Spleen (tissue), 7 donors: ENCODE results near the gene ABCG2.

Experiments
- CTCF ChIP-seq, 11 experiments: fragments of 200-600 bp in 7 of 11; fragments of 450-650 bp in 4 of 11; sonication (generic) in 4 of 11; IDR thresholded peaks in 8 of 11; conservative IDR thresholded peaks in 3 of 11; 1 replicate in 7 of 11; 2 replicates in 4 of 11; pipeline versions ENCODE4 v1.4.0 to v1.8.0; 2016 to 2021; ENCODE audit warnings: antibody characterized with exemption in 11 of 11, inconsistent platforms in 4 of 11, mild to moderate bottlenecking in 1 of 11
- POLR2A ChIP-seq, 3 donors: fragments of 450-650 bp; IDR thresholded peaks; one replicate each; pipeline ENCODE4 v1.5.1; 2017; ENCODE audit warnings: antibody characterized with exemption in 3 of 3, mild to moderate bottlenecking in 1 of 3
- donor health status: DM: no; HTN: no; CAD: no; lungs with moderate emphysema.
- donor health status: DM: no; HTN: no; CAD: no.
- donor health status: DM: no; HTN: no; CAD: no.

- TF ChIP-seq CTCF (IDR thresholded peaks at IDR 0.05 in 8 of 11, conservative IDR thresholded peaks at IDR 0.05 in 3 of 11) (no peak), POLR2A (IDR thresholded peaks at IDR 0.05) (no peak)
Measured at GRCh38 chr4:88130003-88130402, 28.4 kb downstream of the ABCG2 start.
